GM19043 (cell line): ENCODE results near the gene UGCG.
"Not testable (repeated sequence)": the region's sequence is repeated elsewhere in the genome, so short reads cannot be mapped to it uniquely, and the experiment has no call there.

ENCODE experiments used
- ATAC-seq: cut with Tn5 transposase; IDR thresholded peaks from one replicate; pipeline ENCODE4 v1.9.1; 2021; ENCODE audit warnings: low read depth; ENCODE audit not compliant: unreplicated experiment

Gene UGCG

DNA sequence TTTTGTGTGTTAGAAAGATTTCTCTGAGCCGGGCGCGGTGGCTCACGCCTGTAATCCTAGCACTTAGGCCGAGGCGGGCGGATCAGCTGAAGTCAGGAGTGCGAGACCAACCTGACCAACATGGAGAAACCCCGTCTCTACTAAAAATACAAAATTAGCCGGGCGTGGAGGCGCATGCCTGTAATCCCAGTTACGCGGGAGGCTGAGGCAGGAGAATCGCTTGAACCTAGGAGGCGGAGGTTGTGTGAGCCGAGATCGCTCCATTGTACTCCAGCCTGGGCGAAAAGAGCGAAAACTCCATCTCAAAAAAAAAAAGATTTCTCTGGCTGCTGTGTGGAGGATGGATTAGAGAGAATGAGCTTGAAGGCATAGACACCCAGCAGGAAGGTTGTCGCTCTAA is 51.5 kb downstream of the UGCG start:
- not testable (repeated sequence) for ATAC-seq

DNA sequence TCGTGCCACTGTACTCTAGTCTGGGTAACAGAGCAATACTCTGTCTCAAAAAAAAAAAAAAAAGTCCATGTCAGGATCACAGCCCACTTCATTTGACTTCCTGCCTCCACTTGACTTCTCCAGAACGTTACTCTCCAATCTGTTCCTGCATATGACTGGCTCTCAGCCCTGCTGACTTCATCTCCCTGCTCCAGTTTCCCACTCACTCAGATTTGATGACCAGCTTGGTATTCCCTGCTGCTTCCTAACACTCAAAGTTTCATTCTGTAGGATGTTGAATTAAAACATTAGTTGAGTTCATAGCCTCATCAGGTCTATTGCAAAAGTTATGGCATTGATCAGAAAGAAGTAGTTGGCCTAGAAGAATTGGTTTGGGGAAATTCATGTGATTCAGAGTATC is 52.3 kb downstream of the UGCG start:
- ATAC-seq: no peak

DNA sequence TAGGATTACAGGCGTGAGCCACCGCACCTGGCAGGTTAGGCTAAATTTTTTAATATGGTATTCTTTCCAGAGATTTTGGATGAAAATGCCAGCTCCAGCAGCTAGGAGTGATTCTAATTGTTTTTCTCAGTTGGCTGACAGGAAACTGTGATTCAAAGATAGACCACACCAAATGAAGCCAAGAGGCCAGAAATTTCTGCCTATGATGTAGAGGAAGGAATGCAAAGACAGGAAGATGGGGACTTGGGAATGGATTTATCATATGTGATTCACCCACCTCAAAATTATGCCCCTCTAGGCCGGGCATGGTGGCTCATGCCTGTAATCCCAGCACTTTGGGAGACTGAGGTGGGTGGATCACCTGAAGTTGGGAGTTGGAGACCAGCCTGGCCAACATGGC is 53.3 kb downstream of the UGCG start:
- ATAC-seq: no peak

DNA sequence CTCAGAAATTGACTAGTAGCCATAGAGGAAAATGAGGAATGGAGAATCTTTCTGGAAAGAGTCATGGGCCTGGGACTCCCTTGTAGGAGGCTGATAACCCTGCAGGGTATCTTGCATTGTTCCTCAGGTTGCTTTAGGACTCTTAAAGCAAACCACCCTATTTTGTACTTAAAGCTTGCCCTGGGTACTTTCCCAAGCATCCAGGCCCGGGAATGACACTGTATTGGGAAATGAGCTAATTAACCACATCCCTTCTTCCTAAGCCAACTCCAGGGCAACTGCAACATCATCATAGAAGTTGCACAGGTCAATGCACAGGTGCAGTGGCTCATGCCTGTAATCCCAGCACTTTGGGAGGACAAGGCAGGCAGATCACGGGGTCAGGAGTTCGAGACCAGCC is 55.9 kb downstream of the UGCG start:
- no peak for ATAC-seq

DNA sequence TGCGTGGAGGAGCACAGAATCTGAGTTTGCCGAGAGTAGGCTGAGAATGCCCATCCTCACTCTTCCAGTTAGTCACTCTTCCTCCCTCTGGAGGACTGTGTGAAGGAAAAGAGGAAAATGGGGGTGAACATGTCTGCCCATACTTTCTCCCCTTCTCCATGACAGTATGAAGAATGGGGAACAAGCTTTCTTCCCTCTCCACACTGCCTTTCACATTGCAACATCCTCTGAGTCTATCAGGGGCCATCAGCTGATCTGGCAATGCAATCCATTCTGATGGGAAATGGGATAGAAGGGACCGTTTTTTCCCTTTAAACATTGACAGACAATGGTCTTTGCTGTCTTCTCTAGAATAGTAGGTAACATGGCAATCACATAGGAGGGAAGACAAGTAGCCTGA is 56.8 kb downstream of the UGCG start:
- ATAC-seq: no peak

DNA sequence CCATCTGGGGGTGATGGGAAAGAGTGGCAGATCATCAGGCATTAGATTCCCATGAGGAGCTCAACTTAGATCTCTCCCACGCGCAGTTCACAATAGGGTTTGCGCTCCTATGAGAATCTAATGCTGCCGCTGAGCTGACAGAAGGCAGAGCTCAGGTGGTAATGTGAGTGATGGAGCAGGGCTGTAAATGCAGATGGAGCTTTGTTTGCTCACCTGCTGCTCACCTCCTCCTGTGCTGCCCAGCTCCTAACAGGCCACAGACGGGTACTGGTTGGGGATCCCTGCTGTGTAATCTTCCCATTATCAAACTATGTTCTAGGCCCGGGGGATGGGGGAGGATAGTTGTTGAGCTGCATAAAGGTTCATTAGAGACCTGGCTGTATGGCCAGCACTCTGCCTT is 58.4 kb downstream of the UGCG start:
- no peak for ATAC-seq

DNA sequence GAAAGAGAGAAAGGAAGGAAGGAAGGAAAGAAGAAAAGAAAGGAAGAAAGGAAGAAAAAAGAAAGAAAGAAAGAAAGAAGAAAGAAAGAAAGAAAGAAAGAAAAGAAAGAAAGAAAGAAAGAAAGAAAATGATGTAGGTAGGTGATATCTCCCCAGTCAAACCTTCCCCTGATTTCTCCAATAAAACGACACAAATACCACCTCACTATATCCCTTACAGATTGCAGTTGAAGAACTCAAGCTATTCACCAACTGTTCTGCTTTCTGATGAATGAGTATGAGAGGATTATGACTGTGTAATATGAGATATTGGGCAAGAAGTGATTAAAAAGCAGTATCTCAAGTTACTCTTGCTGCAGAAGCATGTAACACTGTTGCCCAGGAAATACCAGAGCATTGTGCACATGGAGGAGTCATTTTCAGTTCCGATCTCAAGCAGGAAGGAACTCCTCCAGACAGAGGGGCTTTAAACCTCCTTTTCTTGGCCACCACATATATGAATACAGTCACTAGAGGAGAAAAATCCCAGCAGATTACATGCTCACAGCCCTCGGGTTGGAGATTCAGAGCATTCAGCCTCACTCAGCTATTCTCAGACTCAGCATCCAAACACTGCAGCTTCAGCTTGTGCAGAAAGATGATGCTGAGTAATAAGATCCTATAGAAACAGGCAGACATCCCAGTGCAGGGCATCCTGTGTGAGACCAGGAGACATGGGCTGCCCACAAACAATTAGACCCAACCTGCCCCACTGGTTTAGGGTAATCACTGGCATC is 61.4 kb downstream of the UGCG start:
- no peak for ATAC-seq

DNA sequence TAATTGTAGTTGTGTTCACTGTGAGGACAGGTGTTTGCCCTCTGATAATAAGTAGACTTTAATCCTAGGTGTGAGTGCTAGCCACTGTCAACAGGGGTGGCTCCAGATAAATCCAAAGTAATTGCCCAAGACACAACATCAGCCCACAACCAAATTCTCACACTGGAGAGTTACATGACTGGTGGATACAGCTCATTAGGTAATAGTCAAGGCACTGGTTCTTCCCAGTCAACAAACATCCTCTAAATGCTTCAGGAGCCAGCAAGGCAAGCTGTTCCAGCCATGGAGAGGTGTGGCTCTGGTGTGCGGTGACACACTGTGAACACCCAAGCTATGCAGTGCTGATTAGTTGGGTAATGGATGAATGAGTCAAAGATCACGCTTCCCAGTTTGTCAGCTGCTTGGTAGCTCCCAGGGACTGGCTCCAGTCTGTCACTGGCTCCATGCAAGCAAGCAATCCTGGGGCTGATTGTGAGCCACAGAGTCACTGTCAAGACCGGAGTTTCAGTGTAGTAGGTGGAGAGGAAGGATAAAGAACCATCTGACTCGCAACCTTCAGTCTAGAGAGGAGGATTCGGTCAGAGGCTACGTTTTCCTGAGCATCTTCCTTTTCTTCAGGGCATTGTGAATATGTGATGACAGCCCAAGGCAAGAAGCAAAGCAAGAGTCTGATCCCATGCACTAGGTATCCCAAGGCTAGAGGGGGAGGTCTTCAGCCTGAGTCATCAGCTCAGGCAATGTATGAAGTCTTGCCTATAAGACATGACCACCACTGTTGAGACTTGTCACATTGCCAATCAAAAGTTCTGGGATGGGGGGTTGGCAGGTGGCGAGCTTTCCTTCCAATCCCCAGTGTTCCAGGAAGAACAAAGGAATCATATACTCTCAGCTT is 63.1 kb downstream of the UGCG start:
- no peak for ATAC-seq

DNA sequence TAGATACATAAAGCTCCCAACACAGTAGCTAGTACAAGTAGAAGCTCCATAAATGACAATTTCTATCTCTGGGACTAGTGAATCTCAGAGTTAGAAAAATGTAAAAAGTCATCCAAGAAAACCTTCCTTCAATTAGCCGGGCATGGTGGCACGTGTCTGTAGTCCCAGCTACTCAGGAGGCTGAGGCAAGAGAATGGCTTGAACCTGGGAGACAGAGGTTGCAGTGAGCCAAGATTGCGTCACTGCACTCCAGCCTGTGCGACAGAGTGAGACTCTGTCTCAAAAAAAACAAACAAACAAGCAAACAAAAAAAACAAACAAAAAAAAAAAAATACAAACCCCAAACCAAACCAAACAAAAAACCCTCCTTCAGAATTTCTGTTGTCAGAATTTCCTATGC is 63.9 kb downstream of the UGCG start:
- ATAC-seq: not testable (repeated sequence)

DNA sequence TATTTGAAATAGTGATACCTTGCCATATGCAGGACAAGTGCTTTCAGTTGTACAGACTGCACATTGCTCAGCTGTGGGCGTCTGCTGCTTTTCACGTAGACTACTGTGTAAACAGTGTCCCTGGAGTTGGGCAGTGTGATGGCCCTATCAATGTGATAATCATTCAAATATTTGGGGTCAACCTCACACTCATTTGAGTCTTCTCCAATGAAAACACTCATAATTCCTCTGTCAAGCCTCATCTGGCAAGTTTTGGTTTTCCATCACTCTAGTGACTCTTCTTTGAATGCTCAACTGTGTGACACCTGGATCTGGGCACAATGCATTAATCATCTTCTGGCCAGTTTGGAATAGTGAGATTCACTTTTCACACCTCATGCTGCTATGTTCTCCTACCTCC is 64.4 kb downstream of the UGCG start:
- no peak for ATAC-seq

DNA sequence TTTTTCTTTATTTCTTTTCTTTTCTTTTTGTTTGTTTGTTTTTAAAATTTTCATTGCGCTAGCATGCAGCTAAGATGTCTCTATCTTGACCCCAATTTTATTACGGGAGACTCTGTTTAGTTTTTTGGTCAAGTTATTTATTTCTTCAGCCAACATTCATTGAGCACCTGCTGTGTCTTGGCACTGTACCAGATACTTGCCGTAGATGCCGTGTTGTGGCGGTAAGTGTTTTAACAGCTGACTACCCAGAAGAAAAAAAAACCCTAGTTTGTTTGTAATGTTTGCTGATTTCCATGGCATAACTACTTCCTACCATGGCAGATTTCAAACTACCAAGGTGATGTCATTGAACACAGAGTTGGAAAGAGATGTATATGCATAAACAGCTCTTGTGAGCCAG is 65.0 kb downstream of the UGCG start:
- no peak for ATAC-seq

DNA sequence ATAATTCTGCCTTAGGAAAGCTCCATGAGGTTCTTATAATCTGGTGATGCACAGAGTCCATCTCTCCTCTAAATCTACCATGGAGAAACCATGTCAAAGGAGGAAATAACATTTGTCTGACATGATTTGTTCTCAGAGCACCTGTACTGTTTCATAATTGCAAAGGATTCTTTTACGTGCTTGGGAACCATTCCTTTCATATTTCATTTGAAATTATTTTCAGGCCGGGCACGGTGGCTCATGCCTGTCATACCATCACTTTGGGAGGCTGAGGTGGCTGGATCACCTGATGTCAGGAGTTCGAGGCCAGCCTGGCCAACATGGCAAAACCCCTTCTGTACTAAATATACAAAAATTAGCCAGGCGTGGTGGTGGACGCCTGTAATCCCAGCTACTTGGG is 65.4 kb downstream of the UGCG start:
- no peak for ATAC-seq

DNA sequence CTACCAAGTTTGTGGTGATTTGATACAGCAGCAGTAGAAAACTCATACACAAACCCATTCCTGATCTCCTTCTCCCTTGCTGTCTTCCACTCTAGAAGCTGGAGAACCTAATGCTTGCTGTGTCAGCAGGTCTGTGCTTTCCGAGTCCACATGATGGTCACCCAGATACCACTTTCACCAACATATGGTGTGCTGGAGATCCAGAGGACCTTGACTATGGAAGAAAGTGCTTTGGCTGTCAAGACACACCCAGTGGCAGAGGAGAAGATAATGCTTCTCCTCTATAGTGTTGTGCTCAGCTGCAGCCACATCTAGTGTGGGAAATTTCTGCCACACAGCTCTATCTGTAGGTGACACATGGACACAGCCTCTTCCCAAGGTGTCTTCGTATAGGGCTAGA is 67.4 kb downstream of the UGCG start:
- no peak for ATAC-seq

DNA sequence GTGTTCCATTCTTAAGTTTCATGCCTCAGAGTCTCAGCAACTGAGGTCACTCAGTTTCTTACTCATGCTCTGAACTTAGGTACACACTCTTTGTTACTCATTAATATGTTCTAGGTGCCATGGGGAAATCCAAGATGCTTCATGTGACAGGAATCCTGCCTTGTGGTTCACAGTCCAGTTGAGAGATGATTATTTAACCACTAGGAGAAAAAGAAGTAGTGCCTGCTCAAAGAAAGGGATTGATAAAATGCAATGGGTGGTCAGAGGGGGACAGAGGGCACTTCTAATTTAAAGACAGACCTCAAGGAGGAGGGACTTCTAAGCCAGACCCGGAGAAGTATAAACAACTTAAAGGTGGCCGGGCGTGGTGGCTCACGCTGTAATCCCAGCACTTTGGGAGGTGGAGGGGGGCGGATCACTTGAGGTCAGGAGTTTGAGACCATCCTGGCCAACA is 69.0 kb downstream of the UGCG start:
- peak; percentile 80 for ATAC-seq

DNA sequence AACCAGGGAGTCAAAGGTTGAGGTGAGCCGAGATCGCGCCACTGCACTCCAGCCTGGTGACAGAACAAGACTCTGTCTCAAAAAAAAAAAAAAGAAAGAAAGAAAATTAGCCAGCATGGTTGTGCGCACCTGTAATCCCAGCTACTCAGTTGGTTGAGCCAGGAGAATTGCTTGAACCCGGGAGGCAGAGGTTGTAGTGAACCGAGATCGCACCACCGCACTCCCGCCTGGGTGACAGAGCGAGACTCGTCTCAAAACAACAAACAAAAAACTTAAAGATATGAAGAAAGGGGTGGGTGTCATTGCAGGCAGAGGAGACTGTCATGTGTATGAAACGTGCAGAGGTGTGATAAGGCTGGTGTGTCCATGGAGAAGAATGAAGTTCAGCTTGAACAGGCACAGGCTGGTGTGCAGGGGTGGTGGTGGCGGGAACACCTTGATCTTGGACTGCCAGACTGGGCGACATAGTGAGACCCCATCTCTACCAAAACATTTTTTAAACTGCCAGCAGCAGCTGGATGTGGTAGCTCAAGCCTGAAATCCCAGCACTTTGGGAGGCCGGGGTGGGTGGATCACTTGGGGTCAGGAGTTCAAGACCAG is 69.6 kb downstream of the UGCG start:
- ATAC-seq: no peak

DNA sequence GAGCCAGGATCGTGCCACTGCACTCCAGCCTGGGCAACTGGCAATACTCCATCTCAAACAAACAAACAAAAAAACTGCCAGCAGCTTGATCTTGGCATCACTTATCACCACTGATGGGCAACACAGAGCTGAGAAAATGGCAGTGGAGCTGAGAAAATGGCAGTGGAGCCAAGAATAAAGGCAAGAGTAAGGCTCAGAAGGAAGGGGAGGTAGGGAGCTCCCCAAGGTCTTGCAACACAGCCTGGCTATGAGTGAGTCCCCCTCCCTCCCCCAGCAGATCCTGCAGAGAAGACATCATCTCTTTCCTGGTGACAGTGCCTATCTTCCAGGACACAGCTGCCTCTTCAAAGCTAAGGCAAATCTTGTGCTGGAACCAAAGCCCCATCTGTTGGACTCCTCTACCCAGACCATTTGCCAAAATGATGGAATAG is 70.3 kb downstream of the UGCG start:
- ATAC-seq: no peak

DNA sequence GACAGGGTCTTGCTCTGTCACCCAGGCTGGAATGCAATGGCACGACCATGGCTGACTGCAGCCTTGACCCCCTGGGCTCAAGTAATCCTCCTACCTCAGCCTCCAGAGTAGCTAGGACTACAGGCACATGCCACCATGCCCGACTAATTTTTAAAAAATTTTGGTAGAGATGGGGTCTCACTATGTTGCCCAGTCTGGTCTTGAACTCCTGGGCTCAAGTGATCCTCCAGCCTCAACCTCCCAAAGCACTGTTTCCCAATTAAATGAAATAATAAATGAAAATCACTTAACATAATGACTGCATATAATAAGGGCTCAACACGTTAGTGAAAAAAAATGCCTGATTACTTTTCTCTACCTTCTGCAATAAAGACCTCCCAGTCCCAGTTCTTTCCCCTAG is 71.0 kb downstream of the UGCG start:
- no peak for ATAC-seq

DNA sequence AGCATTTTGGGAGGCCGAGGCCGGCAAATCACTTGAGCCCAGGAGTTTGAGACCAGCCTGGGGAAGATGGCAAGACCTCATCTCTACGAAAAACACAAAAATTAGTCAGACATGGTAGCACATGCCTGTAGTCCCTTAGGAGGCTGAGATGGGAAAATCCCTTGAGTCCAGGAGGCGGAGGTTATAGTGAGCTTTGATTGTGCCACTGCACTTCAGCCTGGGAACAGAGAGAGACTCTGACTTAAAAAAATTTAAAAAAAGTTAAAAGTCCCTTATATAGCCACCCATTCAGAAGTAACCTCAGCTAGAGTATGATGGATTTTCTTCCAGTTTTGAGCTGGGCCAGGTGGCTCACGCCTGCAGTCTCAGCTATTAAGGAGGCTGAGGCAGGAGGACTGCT is 72.4 kb downstream of the UGCG start:
- no peak for ATAC-seq

DNA sequence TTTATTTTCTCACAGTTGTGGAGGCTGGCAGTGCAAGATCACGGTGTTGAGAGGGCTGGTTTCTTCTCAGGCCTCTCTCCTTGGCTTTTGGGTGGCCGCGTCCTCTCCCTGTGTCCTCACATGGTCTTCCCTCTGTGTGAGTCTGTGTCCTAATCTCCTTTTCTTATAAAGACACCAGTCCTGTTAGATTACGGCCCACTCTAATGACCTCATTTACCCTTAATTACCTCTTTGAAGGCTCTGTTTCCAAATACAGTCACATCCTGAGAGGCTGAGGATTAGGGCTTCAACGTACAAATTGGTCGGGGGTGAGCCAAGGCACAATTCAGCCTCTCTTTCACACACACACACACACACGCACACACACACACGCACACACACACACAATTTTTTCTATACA is 73.0 kb downstream of the UGCG start:
- ATAC-seq: no peak

DNA sequence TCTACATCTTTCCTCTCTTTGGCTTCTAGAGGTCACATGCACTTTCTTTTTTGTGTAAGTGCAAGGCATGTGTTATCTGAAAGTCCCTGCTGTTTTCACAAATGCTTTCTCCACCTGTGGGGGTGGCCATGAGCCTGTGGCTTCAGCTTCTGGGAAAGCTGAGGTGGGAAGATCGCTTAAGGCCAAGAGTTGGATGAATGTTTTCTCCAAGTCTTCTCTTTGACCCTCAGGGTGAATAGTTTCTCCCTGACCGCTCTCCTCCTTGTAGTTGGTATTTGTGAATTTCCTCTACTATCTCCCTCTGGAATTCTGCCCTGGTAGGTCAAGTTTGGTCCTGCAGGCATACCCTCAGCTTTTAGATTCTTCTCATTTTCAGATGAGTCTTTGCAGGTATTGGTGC is 74.2 kb downstream of the UGCG start:
- no peak for ATAC-seq

DNA sequence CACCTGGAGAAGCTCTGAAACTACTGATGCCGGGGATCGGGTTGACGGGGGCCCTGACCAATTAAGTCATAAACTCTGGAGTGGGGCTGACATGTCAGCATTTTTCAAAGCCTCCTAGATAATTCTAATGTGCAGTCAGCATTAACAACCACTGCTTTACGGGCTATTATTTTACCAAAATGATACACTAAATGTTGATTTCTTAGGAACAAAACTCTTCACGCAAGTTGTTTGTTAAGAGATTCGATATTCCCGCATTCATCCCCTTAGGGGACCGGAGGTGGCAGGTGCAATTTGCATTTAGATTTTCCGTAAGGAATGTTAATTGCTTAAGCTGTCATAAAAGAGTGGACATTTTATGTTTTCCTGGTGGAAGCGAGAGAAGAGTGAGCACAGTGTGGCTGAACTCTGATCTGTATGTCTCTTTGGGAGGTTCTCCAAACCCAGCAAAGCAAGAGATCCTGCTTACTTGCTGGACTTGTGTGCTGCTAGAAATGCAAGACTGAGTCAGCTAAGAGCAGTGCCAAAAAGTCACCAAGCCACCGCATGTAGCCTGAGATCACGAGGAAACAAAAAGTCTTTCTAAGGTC is 77.6 kb downstream of the UGCG start:
- ATAC-seq: no peak
